ENCODE measurements around the gene PCYOX1L. TPM values are rescaled to one million over a fixed set of nuclear protein-coding genes. Genes with fewer than 3 reads are reported as not detected.

PCYOX1L gene
- total and polyA plus RNA-seq, 2 donors (not counting 1 experiment from before 2014, with no cell fraction given) = 7.6 to 9.1 TPM

GRCh38 chr5:149403923-149404745 is 46.3 kb downstream of the PCYOX1L start:
- H4K20me1 ChIP-seq (ENCODE audit: control insufficient read depth, extremely low read depth, insufficient read depth, low read length) = no peaks in the 10 kb centered on the region
- no peaks in the 10 kb centered on the region for H3K36me3 ChIP-seq (ENCODE audit: control insufficient read depth, insufficient read depth, low read length)
- H3K9me3 ChIP-seq (ENCODE audit: control insufficient read depth, insufficient read depth, low read depth, low read length) = no peaks in the 10 kb centered on the region
- H3K4me3 ChIP-seq (replicated peaks in 1 of 4; ENCODE audit: control extremely low read depth in 1 of 4, insufficient read depth in 1 of 4, low read depth in 3 of 4, low read length in 4 of 4) = no peak overlapping the region
- DNase-seq (ENCODE audit: low read depth in 2 of 2) = peak; percentile 82 to 93
- peak overlapping the region; percentile 22 for H3K9ac ChIP-seq (ENCODE audit: insufficient read depth, low read length)
- peak overlapping the region; percentile 64 for H3K4me2 ChIP-seq (ENCODE audit: extremely low read depth, insufficient read depth, low read length)
- peaks cover 35% of the 10 kb centered on the region for H3K4me1 ChIP-seq (ENCODE audit: control insufficient read depth, extremely low read depth, insufficient read depth, low read length)
- H3K27me3 ChIP-seq (ENCODE audit: control insufficient read depth, insufficient read depth, low read length) = no peaks in the 10 kb centered on the region
- peaks cover 26% of the 10 kb centered on the region for H3K79me2 ChIP-seq (ENCODE audit: control insufficient read depth, insufficient read depth, low read length)
- no peak overlapping the region for H2AFZ ChIP-seq (ENCODE audit: low read length)
- no peak for TF ChIP-seq EZH2 (IDR thresholded peaks at IDR 0.05; ENCODE audit: low read length, missing control alignments)
- TF ChIP-seq, protein P1, sequence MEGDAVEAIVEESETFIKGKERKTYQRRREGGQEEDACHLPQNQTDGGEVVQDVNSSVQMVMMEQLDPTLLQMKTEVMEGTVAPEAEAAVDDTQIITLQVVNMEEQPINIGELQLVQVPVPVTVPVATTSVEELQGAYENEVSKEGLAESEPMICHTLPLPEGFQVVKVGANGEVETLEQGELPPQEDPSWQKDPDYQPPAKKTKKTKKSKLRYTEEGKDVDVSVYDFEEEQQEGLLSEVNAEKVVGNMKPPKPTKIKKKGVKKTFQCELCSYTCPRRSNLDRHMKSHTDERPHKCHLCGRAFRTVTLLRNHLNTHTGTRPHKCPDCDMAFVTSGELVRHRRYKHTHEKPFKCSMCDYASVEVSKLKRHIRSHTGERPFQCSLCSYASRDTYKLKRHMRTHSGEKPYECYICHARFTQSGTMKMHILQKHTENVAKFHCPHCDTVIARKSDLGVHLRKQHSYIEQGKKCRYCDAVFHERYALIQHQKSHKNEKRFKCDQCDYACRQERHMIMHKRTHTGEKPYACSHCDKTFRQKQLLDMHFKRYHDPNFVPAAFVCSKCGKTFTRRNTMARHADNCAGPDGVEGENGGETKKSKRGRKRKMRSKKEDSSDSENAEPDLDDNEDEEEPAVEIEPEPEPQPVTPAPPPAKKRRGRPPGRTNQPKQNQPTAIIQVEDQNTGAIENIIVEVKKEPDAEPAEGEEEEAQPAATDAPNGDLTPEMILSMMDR (conservative IDR thresholded peaks at IDR 0.05 in 1 of 2, IDR thresholded peaks at IDR 0.05 in 1 of 2; ENCODE audit: low read depth in 1 of 2, low read length in 2 of 2) = no peak
- H3K27ac ChIP-seq (ENCODE audit: insufficient read depth, low read length) = peak overlapping the region; percentile 90

GRCh38 chr5:149404746-149405549 is 47.1 kb downstream of the PCYOX1L start:
- H3K4me2 ChIP-seq (ENCODE audit: extremely low read depth, insufficient read depth, low read length) = peak overlapping the region; percentile 64
- H3K27me3 ChIP-seq (ENCODE audit: control insufficient read depth, insufficient read depth, low read length) = no peaks in the 10 kb centered on the region
- H3K27ac ChIP-seq (ENCODE audit: insufficient read depth, low read length) = peak overlapping the region; percentile 90
- TF ChIP-seq, protein P1 (conservative IDR thresholded peaks at IDR 0.05 in 1 of 2, IDR thresholded peaks at IDR 0.05 in 1 of 2; ENCODE audit: low read depth in 1 of 2, low read length in 2 of 2) = no peak
- TF ChIP-seq EZH2 (IDR thresholded peaks at IDR 0.05; ENCODE audit: low read length, missing control alignments) = no peak
- peaks cover 35% of the 10 kb centered on the region for H3K79me2 ChIP-seq (ENCODE audit: control insufficient read depth, insufficient read depth, low read length)
- peaks cover 33% of the 10 kb centered on the region for H3K4me1 ChIP-seq (ENCODE audit: control insufficient read depth, extremely low read depth, insufficient read depth, low read length)
- no peaks in the 10 kb centered on the region for H3K9me3 ChIP-seq (ENCODE audit: control insufficient read depth, insufficient read depth, low read depth, low read length)
- H3K36me3 ChIP-seq (ENCODE audit: control insufficient read depth, insufficient read depth, low read length) = no peaks in the 10 kb centered on the region
- peak; percentile 88 to 90 for DNase-seq (ENCODE audit: low read depth in 2 of 2)
- peak overlapping the region; percentile 71 for H3K9ac ChIP-seq (ENCODE audit: insufficient read depth, low read length)
- peak overlapping the region in 2 of 4 experiments; percentile 1 to 21 for H3K4me3 ChIP-seq (replicated peaks in 1 of 4; ENCODE audit: control extremely low read depth in 1 of 4, insufficient read depth in 1 of 4, low read depth in 3 of 4, low read length in 4 of 4)
- no peaks in the 10 kb centered on the region for H4K20me1 ChIP-seq (ENCODE audit: control insufficient read depth, extremely low read depth, insufficient read depth, low read length)
- H2AFZ ChIP-seq (ENCODE audit: low read length) = no peak overlapping the region

- H3K4me1 ChIP-seq (ENCODE audit: control insufficient read depth, extremely low read depth, insufficient read depth, low read length) = peaks cover 30% of the 10 kb centered on the region
- H3K27me3 ChIP-seq (ENCODE audit: control insufficient read depth, insufficient read depth, low read length) = no peaks in the 10 kb centered on the region
- no peak overlapping the region for H2AFZ ChIP-seq (ENCODE audit: low read length)
- H4K20me1 ChIP-seq (ENCODE audit: control insufficient read depth, extremely low read depth, insufficient read depth, low read length) = no peaks in the 10 kb centered on the region
- no peaks in the 10 kb centered on the region for H3K9me3 ChIP-seq (ENCODE audit: control insufficient read depth, insufficient read depth, low read depth, low read length)
- TF ChIP-seq, protein P1 (conservative IDR thresholded peaks at IDR 0.05 in 1 of 2, IDR thresholded peaks at IDR 0.05 in 1 of 2; ENCODE audit: low read depth in 1 of 2, low read length in 2 of 2) = no peak
- TF ChIP-seq EZH2 (IDR thresholded peaks at IDR 0.05; ENCODE audit: low read length, missing control alignments) = no peak
- peaks cover 42% of the 10 kb centered on the region for H3K79me2 ChIP-seq (ENCODE audit: control insufficient read depth, insufficient read depth, low read length)
- no peak for DNase-seq (ENCODE audit: low read depth in 2 of 2)
- H3K4me3 ChIP-seq (replicated peaks in 1 of 4; ENCODE audit: control extremely low read depth in 1 of 4, insufficient read depth in 1 of 4, low read depth in 3 of 4, low read length in 4 of 4) = peak overlapping the region in 1 of 4 experiments; percentile 95
- no peaks in the 10 kb centered on the region for H3K36me3 ChIP-seq (ENCODE audit: control insufficient read depth, insufficient read depth, low read length)
- no peak overlapping the region for H3K4me2 ChIP-seq (ENCODE audit: extremely low read depth, insufficient read depth, low read length)
- peak overlapping the region; percentile 90 for H3K27ac ChIP-seq (ENCODE audit: insufficient read depth, low read length)
- peak overlapping the region; percentile 71 for H3K9ac ChIP-seq (ENCODE audit: insufficient read depth, low read length)
Measured at GRCh38 chr5:149405550-149406202, 47.8 kb downstream of the PCYOX1L start.

Measured in fibroblast of lung (primary cell).